Smooth muscle cell of the umbilical artery (primary cell): Measurements from ENCODE around the gene FAM228A. TPM values are rescaled to one million over a fixed set of nuclear protein-coding genes. Genes with fewer than 3 reads are reported as not detected.

Source experiments
- total RNA-seq: library from RNA; depleted of rRNA; stranded (reverse); fragments of >200 nt; gene quantifications from 2 replicates; pipeline ENCODE4 v1.2.3, GENCODE V29; 2014

The FAM228A gene
- total RNA-seq = under 0.01 and 0.65 TPM in 2 replicates

GRCh38 chr2:24174851-24175277 lies at the start of gene FAM228A:
TSS of gene FAM228A (plus strand) at chr2:24175053. CDS start at chr2:24175481, 428 bp downstream.

Other genes starting within 250 kb of the FAM228A start
- gene ATAD2B, start 247.9 kb upstream of the FAM228A start, total RNA-seq = 13.1 and 13.4 TPM in 2 replicates
- gene UBXN2A, start 234.6 kb upstream of the FAM228A start, total RNA-seq = 11.9 and 12.5 TPM in 2 replicates
- gene MFSD2B, start 165.0 kb upstream of the FAM228A start, total RNA-seq = 0.05 TPM in 1 of 2 replicates, not detected in the other
- 11.0 and 13.5 TPM in 2 replicates for gene WDCP, start 127.7 kb upstream of the FAM228A start, total RNA-seq
- gene FKBP1B, start 125.3 kb upstream of the FAM228A start, total RNA-seq = 4.7 and 6.2 TPM in 2 replicates
- gene SF3B6, start 98.7 kb upstream of the FAM228A start, total RNA-seq = 142 and 144 TPM in 2 replicates
- 28.5 and 30.2 TPM in 2 replicates for gene TP53I3, start 90.2 kb upstream of the FAM228A start, total RNA-seq
- 0.30 and 0.42 TPM in 2 replicates for gene PFN4, start 51.7 kb upstream of the FAM228A start, total RNA-seq
- 8.4 and 11.6 TPM in 2 replicates for gene FAM228B, start 51.6 kb upstream of the FAM228A start, total RNA-seq
- 19.9 and 29.1 TPM in 2 replicates for gene ITSN2, start 185.5 kb downstream of the FAM228A start, total RNA-seq